ENCODE data around the gene EAF1. TPM values are rescaled to one million over a fixed set of nuclear protein-coding genes. Genes with fewer than 3 reads are reported as not detected.

Gene EAF1
- total RNA-seq: 12.4 and 21.6 TPM in 2 replicates

DNA sequence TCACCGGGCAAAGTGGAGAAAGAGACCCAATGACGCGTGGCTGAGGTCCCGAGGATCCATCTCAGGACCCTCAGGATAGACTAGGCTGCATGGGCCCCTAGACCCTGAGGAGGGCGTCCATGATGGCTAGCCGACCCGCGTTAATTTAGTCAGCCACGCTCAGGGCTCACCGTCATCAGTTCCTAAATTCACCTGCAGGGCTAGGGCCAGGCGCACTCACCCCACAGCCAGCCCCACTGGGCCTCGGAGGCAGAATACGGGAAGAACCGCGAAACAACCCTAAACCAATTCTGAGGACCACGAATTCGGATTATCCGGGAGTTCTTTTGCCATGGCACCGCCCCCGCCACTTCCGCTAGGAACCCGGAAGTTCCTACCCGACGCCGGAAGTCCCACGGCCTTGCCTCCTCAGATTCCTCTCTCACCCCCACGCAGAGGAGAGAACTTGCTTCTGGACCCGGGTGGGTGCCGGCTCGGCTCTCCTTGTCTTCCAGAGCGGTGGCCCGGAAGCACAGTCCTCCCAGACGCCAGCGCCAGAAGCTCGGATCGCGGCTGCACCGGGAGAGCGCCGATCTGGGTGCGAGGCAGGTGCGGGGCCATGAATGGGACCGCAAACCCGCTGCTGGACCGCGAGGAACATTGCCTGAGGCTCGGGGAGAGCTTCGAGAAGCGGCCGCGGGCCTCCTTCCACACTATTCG, at the start of gene EAF1, which contains the start of gene METTL6:
EAF1 (plus strand) TSS at position 417 of the 699 bp plus-strand sequence; CDS start at position 599, 182 bp downstream.
METTL6 (minus strand) TSS at position 363 of the 699 bp plus-strand sequence. CDS start 1,033 bp downstream, outside the sequence.

Other genes starting within 250 kb of the EAF1 start
- gene CAPN7, start 221.4 kb upstream of the EAF1 start, total RNA-seq: 18.1 and 21.2 TPM in 2 replicates
- 6.8 and 9.2 TPM in 2 replicates for gene SH3BP5, start 95.0 kb upstream of the EAF1 start, total RNA-seq
- gene METTL6, start 54 bp upstream of the EAF1 start, total RNA-seq: 14.2 and 19.7 TPM in 2 replicates
- 0.21 TPM in 1 of 2 replicates, not detected in the other for gene COLQ, start 94.1 kb downstream of the EAF1 start, total RNA-seq
- gene HACL1, start 174.0 kb downstream of the EAF1 start, total RNA-seq: 12.2 and 14.3 TPM in 2 replicates
- 9.2 and 12.5 TPM in 2 replicates for gene BTD, start 174.1 kb downstream of the EAF1 start, total RNA-seq